HG03159 (cell line): Measurements from ENCODE around the gene NTF3.

Experiments
- ATAC-seq: cut with Tn5 transposase; IDR thresholded peaks from one replicate; pipeline ENCODE4 v1.9.1; 2021; ENCODE audit warnings: mild to moderate bottlenecking, moderate library complexity; ENCODE audit not compliant: unreplicated experiment

The NTF3 gene

DNA sequence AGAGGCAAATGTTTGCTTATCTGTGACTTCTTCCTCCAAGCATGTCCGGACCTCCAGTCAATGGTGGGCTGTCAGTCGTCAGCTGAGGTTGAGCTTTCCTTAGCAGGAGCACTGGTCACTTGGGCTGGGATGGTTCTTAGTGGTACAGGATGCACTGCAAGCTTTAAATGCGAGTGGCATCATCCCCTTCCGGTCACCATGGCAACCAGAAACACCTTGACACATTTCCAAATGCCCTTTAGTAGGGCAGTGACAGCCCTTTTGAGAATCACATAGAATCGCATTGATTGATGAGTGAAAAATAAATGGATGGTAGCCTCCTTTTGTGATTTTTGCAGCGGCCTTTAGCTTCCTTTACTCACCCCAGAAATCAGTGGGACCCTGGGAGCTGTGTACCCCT, 24.1 kb downstream of the NTF3 start:
- ATAC-seq: no peak

DNA sequence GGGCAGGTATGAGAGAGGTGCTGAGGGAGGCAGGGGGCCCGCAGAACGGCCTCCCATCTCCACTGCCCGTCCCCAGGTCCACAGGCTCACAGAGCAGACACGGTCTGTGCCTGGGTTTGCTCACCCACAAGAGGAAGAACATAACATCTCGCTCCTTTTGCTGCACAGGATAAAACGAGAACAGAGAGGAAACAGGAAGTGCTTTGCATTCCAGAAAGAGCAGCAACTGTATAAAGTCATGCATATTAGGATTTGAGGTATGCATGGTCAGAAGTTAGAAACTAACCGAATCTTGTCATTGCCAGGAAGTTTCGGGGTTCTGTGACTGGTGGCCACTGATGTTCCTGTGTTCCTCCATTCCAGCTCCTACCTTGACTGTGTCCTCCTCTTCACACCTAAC, 25.0 kb downstream of the NTF3 start:
- ATAC-seq: no peak

DNA sequence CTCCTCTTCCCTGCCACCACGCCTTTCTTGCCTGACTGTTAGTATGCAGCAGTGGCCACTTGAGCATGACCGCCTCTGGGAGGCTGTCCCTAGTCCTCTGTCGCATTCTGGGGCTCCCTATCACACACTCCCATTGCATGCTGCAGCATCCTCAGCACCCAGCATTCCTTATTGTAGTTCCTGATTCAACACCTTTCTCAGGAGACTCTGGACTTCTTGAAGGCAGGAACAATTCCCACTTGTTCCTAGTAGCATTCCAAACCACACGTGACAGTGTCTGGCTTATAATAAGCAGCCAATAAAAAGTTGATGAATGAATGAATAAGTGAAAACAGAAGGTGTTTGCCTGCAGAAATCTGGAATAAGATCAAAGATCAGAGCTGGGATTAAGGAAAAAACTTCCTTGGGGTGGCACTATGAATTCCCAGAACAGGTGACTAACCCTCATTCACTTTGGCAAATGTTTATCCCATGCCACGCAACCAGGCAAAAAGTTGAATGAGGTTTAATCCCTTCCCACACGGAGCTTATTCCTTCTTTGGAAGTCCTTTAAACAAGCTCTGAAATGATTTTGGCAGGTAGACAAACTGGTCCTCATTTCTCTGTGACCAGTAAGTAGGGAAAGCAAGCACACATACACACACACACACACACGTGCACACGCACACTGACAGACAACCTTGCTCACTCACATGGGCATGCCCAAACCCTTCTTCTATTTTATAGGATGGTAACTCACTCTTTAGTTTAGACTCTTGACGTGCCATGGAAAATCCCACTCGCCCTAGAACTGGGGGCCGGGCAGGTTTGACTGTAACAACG, 26.5 kb downstream of the NTF3 start:
- ATAC-seq: no peak

DNA sequence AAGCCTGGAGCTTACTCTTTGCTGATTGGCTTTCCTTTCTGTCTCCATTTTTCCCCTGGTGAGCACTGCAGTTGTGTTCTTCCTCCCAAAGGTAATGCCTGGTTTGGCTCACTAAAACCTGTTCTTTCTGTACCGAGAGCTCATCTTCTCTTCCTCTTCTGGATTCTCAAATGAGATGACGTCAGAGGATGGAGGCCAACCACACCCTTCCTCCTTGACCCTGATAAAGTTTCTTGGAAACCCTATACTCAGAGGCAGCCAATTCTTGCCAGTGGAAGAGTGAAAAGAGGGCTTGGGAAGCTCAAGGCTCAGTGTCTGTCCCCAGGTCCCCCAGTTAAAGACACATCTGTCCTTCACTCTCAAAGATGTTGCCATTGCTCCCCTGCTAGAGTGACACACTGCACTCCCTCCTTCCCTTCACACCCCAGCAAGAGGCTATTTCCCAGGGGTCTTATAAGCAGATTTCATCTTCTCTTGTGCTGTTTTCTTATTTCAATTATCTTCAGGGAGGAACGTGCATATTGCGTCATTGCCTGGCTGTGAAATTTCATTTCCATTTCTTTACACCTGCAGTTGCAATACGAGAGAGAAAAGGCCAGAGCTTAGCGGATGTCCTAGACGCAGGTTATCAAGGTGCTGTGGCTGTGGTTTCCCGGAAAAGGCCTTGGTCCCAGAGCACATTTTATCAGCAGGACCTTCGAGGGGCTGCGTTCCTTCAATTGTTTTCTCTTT, 27.3 kb downstream of the NTF3 start:
- ATAC-seq: no peak

DNA sequence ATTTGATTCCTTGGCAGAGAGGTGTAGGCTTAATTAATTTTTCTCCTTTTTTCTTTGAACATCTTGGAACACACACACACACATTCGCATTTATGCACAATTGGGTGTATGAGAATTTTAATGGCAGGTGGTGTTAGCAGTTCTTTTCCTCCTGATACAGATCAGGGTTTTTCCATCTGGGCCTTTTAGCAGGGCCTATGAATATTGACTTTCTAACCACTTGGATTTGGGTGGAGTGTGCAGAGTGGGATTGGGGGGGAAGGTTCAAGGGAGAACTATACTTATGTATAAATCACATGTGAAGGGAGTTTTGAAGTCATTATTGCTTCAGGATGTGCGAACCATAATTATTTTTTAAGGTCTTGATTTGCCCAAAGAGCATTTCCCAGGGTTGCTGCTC, 28.9 kb downstream of the NTF3 start:
- no peak for ATAC-seq

DNA sequence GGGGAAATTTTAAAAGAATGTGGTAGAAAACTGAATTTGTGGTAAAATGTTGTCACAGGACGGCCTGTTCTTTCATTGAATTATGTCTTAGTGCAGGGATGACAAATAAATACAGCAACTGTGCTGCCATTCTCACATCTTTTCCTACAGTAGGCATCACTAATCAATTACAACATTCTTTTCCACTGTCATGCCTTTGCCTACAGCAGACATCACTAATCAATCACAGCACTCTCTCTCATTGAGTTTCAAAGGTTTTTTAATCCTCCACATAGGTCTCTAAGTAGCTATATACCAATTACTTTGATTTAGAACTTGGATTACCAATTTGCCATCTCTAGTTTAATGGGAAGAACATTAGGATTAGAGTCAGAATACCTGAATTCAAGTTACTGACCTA, 30.1 kb downstream of the NTF3 start:
- no peak for ATAC-seq

DNA sequence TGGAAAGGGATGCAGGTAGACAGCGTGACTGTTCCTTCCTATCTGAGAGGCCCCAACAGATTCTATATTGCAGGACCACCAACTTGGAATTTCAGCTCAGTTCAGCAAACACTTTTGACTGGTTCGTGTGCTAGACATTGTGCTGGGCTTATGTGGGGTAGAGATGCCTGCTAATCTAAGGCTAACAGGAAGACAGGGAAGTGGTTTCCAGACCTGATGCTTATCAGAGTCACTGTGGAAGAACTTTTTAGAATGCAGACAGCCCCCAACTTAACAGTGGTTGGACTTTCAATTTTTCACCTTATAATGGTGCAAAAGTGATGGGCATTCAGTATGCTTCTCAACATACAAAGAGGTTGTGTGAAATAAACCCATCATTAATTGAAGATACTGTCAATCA, 32.2 kb downstream of the NTF3 start:
- no peak for ATAC-seq

DNA sequence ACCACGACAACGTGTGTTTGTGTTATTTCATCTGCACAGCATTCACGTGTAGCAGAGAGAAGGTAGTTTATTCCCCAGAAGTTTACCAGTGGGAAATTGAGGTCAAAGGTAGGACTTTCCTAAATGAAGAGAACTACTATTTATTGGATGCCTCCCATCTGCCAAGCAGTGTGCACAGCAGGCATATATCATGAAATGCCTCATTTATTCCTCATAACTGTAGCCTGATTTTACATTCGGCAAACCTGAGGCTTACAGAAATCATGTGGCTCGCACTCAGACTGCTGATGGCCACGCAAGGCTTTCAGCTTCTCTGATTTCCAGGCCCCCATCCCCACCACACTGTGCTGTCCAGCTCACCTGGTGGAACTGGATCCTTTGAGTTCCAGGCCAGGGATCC, 33.5 kb downstream of the NTF3 start:
- no peak for ATAC-seq

DNA sequence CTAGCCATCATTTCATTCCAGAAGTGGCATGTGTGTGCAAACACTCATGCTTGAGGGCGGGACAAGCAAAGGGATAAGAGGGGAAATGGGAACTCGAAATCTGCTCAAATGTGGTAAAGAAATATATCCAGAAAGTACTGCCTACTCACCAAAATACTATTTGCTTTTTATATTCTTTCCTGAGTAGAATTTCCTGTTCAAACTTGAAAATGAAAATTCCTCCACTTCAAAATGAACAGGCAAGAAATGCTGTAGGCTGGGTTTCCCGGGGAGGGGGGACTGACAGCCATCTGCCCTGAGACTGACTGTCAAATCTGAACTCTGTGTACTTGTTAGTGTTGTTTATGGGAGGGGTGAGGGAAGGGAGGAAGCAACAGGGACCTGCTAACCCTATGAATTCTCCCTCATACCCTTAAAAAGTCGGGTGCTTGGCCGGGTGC, 34.6 kb downstream of the NTF3 start:
- no peak for ATAC-seq

DNA sequence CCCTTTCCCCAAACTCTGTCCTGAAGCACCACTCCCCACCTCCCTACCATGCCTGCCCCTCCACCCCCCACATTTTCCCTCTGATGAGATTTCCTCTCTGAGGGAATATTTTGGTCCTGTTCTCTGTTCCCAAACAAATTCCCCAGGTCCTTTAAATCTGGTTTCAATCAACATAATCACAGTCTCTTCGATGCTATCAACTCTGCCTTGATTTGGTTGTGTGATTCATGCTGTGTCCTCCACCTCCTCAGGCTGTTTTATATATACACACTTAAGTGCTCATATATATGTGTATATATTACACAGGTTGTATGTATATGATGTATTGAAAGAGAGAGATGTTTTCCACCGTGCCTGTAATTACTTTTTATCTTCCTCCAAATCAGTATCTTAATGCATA, 36.0 kb downstream of the NTF3 start:
- no peak for ATAC-seq

DNA sequence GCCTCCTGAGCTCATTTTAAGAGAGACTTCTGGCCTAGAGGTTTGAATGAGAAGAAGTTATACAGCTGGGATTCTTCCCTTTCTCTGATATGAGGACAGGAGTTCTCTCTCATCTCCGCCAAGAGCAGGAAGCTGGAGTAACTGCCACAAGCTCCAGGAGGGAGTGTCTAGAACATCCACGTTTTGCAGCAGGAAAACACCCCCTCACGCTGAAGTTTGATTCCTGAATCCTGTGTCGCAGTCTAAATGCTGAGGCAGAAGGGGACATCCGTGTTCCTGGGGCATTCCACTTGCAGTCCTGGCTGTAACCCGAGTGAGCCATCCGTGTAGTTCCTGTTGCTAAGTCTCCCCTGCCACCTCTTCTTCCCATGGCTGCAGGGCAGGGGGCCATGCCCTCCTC, 38.3 kb downstream of the NTF3 start:
- ATAC-seq: no peak

DNA sequence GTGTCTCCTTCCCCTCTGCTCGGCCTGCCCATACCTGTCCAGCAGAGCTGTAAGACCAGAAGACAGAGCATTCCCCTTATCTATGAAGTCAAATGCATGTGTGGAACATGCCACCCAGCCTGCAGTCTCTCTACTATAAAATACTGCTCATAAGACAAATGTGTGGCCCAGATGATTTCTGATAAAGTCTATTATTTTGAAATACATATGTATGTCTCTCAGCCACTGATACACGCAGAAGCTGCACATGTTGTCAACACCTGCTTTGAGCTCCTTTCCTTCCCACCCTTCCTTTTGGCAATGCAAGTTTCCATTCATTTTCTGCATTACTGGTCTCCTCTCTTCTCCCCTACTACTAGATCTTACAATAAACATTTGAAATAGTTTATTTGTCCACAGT, 38.8 kb downstream of the NTF3 start:
- ATAC-seq: no peak

DNA sequence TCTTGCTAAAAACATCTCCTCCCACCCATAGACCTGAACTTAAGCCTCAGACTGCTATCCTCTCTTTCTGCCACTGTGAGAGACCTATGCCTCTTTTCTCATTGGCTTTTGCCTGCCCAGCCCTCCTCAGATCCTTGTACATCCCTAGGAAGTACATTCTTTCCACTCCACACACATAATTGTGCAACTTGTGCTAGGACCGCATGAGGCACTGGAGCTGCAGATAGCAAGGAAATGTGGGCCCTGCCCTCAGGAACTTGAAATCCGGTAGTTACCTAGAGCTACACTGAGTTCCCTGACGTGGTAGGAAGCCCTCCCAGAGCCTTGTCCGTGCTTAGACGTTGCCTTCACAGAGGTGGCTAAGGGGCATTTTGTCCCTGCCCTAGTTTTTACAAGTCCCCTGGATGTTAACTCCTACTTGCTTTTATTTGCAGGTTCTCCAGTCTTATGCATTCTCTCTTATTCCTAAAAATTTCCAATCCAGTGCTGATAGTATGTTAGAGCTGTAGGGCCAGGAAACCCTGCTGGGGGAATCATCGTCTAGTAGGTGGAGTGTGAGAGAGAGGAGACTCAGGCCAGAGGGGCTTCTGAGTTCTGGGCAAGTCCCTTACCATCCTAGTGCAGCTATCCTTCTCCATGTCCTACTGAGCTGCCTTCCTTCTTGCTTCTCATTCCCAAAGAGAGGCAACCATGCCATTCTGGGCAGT, 41.3 kb downstream of the NTF3 start:
- ATAC-seq: no peak

DNA sequence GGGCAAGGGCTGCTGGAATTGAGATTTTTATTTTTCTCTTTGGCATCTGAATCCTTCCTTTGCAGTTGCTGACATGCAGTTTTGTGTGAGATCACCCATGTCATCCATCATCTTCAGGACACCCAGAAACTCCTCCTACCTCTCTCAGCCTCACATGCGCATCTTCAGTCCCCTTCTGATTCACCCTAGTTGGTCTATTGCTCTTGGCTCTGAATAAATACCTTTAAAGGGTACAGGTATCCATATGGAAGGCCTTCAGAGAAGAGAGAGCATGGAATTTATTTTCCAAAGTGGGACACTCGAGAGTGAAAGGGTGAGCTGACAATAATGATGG, 41.8 kb downstream of the NTF3 start:
- no peak for ATAC-seq

DNA sequence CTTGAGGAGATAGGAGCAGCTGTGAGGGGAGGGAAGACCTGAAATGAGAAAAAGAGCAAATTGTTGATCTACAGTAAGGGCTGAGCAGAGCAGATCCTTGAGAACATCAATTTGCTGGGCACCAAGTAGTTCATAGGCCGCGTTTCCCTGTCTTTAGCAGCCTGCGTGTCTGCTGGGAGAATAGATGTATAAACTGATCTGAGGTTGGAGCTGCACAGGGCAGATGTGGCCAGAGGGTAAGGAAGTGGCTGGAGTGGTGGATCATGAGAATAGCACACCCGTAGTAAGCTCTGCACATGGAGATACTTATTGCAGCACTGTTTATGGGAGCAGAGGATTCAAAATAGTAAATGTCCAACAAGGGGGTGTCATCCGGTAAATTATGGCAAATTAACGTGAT, 44.4 kb downstream of the NTF3 start:
- ATAC-seq: no peak

DNA sequence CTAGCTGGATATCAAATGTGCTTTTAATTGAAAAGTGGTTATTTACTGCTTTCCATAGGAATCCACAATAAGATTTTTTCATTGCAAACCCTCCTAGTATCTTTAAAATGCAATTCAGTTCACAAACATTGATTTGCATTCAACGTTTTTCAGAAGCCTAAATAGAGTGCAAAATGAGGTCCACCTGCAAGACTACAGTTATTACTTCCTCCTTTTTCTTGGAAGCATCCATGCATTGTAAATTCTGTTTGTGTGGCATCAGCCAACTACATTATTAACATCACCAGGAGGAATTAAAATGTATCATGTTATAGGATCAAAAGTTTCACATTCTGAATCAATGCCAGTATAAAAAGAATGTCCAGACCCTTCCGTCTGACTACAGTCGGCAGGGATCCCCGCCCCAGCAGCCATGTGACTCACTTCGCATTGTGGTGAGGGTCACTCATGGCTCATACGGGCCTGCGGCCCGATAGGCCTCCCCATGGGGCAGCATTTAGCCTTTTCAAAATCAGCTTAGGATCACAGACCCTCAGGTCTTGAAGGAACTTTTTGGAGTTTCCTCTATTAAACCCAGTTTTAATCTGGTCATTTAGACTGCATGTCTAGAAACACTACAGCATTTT, 46.3 kb downstream of the NTF3 start:
- no peak for ATAC-seq

DNA sequence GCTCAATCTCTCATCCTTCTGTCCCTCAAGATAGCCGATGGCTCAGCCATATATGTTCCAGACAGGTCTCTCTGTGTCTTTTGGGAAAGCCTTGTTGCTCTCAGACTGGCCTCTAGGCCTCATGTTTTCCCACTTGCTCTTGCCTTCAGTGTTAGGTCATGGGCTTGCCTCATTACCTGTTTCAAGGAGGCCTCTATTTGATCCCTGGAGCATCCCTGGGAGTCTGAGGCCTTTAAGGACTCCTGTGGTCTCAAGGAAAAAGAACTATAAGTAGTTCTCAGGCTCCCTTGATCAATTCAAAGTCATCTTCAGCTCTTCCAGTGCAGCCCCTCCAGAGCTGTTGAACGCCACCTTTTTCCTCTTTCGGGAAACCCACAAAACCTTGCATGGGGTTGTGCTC, 47.9 kb downstream of the NTF3 start:
- ATAC-seq: no peak

DNA sequence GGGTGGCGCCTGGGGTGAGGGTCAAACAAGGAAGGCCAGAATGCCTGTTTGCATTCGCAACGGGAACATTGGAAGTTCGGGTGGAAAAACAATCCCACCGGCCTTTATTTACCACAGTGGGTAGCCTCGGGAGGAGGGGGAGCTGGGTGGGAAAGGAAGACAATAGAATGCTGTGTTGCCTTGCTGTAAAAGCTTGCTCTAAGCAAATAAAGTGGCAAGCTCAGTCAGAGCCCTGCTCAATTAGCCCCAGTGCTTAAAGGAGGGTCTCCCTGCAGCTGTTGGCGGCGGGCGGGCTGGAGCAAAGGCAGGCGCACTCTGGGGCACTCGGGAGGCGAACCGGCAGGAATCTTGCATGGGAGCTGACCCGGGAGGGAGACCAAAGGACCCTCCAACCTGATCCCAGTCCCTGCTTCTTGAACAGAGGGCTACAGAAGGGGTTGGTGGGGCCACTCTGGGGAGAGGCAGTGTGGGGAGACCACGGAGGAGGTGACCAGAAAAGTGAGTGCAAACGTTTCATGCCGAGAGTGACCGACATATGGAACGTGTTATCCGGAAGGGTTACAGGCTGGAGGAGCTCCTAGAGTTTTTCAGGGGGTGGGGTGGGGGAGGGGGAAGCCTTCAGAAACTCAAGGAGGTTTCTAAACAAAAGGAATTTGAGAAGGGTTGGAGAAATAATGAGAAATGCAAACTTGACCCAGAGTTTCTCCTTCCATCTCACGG, 48.5 kb downstream of the NTF3 start:
- ATAC-seq: no peak

DNA sequence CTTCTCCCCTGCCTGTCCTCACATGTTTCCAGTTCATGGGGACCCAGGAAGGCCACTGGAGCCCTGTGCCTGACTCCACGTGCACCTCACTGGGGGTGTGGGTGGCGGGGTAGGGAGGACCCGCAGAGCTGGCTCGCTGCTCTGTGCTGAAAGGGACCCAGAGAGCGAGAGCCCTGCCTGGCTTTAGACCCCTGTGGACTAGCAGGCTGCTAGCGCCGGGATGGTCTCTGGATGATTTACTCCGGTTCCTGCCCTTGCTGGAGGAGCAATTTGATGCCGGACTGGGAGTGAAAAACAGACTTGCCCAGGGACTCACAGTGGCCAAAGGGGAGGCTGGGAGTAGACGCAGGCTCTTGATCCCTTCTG, 49.0 kb downstream of the NTF3 start:
- no peak for ATAC-seq

DNA sequence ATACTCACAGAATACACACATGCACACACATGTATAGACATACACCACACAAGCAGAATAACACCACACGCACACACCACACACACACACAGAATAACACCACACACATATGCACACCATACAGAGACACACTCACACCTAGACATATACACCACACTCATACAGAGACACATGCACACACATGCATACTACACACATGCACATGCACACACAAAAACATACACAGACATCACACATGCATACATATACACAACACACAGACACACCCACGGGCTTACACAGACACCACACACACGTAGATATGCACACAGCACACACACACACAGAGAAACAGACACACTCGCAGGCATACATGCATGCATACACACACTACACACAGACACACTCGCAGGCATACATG, 49.7 kb downstream of the NTF3 start:
- no peak for ATAC-seq

DNA sequence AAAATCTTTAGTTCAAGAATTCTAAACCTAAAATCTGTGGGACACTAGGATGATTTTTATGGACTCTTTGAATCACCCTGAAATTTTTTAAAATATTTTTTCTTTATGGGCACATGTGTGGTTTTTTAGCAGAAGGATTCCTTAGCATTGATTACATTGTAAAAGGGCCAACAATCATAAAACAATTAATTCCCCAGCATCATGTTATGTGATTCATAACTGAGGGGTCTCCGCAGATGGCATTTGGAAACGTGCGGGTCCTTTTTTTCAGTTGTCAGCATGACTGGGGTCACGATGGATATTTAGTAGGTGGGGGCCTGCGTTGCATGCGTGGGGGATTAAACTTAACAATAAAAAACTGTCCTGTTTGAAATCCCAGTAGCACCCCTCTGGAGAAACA, 52.5 kb downstream of the NTF3 start:
- no peak for ATAC-seq
